GM19438 (cell line): ENCODE results near the gene KCNJ5.

ENCODE experiments used
- ATAC-seq: cut with Tn5 transposase; IDR thresholded peaks from one replicate; pipeline ENCODE4 v1.9.1; 2021; ENCODE audit warnings: low read depth; ENCODE audit not compliant: unreplicated experiment

Gene KCNJ5

GRCh38 chr11:128946648-128947047, 55.5 kb downstream of the KCNJ5 start:
- no peak for ATAC-seq

DNA sequence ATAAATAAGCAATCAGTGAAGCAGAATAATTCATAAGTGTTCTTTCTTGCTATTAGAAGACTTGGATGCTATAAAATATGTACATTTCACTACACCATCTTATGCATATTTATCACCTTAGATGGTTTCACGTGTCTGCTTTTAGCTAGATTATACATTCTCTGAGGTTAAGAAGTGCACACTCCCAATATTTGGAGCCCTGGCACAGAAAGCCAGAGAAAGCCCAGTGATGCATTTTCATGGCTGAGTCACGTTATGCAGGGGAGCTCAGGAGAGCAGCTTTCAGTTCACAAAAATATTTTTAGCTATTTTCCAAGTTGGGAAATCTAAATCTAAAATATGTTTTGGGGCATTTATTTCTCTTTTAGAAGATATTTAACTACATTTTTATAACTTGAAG, 56.6 kb downstream of the KCNJ5 start:
- no peak for ATAC-seq

DNA sequence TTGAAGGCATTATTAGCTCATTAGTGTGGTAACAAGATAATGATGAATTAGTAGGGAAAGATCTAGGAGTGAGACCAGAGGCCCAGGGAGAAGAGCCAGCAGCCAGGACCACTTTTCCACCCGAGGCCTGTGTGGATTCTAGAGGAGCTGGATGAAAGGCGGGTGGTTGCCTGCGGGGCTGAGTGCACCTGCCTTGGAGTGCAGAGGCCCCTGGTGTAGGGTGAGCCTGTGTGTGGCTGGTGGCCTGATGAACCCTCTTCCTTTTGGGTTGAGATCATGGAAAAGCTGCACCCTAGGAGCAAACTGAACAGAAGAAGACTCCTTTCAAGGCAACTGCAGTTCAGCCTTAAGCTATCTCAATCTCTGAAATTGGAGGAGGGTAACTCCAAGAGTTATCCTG, 57.4 kb downstream of the KCNJ5 start:
- no peak for ATAC-seq

DNA sequence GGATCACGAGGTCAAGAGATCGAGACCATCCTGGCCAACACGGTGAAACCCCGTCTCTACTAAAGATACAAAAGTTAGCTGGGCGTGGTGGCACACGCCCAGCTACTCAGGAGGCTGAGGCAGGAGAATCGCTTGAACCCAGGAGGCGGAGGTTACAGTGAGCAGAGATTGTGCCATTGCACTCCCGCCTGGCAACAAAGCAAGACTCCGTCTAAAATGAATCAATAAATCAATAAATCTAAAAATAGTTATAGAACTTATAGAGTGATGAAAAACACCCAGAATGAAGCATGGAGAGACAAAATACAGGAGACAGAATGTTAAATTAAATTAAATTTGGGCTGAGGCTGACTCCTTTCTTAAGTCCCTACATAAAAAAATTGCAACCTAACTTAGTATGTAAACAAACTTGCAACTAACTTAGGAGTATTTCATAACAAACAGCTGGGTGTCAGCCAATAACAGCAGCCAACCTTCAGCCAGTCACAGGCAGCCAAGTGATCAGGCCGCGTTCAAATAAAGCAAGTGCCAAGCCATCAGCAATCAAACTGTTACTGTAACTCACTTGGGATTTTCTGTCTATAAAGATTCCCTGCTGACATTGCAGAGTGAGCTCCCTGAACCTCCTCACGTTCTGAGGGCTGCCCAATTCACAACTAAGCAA, 58.8 kb downstream of the KCNJ5 start:
- no peak for ATAC-seq

DNA sequence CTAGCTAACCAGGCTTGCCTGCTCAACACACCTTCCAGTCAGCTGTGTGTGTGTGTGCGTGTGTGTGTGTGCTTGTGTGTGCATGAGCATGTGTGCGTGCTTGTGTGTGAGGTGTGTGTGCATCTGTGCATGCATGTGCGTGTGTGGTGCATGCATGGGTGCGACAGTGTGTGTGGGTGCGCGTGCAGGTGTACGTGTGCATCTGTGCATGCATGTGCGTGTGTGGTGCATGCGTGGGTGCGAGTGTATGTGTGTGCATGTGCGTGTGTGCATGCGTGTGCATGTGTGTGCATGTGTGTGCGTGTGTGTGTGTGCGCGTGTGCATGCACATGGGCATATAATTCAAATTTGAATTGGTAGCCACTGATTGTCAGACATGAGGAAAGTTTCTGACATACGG, 62.0 kb downstream of the KCNJ5 start:
- no peak for ATAC-seq

- ATAC-seq = no peak
Measured at GRCh38 chr11:128955636-128956035, 64.5 kb downstream of the KCNJ5 start.

DNA sequence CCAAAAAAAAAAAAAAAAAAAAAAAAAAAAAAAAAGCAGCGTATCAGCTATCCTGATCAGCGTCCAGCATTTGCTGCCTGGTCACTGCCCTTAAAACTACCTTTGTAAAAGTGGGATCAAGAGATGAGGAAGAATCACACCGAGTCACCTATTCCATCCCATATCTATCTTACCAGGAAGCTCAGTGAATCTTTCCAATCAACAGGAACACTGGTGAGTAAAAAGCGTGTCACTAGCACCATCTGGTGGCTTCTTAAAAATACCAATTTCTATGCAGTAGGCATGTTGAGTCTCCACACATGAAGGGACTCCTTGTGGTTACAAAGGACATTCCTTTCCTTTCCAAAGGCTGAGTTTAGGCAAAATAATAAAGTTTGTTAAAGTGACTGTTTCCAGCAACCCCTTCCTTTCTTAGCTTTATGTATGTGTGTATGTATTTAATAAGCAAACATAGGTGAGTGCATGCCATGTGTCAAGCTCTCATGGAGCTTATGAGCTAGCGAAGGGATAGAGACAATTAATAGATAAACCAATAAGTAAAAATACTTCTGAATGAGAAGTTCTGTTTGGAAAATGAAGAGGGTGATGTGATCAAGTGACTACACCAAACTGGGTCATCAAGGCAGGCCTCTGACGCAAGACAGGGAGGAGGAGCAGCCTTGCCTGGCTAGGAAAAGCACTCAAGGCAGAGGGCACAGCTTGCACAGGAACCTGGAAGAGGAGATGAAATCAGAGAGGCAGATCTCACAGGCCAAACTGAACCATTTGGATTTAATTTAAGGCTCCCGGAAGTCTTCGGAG, 65.4 kb downstream of the KCNJ5 start:
- no peak for ATAC-seq

DNA sequence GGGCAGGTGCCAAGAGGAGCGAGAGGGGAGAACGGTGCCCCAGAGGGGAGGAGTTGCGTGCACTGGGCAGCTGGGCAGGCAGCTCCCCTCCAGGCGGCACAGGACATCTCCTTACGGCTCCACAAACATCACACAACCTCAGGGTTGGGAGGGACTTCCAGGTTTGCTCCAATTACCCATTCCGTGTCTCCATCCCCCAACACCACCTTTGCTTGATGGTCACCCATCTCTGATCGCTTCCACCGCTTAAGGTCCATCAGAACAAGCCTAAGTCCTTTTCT, 66.0 kb downstream of the KCNJ5 start:
- no peak for ATAC-seq

GRCh38 chr11:128961645-128962044, 70.5 kb downstream of the KCNJ5 start:
- ATAC-seq = no peak

DNA sequence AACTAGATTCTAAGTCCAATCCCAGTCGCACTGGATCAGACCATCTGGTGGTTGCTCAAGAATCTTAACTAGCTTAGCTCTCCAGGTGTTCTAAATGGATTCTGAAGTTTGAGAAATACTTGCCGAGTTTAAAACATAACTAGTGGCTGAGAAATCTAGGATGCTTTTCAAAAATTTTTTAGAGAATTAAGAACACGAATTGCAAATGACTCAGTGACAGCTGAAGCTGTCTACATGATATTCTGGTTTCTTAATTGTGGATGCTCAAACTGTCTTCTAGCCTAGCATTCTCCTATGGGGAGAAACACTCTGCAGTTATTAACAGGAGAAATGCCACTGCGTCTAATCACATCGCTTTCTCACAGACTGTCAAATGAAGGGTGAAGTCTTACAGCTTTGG, 71.7 kb downstream of the KCNJ5 start:
- ATAC-seq = no peak

DNA sequence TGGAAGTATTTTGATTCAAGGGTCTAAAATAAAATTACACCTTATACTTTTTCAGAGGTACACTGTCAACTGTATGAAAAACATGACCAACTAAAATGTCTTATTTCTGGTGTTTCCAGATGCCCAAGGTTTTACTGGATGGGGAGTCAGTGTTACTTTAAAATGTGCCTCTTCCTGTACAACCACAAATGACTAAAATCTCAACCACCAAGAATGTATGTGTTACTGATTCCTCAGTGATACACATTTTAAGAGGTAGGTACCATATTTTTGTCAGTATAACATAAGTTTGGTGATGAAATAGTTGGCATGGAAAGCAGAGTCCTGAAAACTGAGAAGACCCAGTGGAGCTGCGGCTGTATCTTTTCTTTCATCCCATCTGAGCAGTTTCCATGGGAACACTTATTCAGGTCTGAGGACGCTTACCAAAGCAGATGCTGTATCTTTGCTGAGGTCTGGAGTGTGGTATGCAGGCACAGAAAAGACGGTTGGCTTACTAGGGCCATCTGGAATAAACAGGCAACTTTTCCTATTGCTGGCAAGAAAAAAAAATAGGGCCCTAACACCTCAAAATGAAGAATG, 72.7 kb downstream of the KCNJ5 start:
- no peak for ATAC-seq

DNA sequence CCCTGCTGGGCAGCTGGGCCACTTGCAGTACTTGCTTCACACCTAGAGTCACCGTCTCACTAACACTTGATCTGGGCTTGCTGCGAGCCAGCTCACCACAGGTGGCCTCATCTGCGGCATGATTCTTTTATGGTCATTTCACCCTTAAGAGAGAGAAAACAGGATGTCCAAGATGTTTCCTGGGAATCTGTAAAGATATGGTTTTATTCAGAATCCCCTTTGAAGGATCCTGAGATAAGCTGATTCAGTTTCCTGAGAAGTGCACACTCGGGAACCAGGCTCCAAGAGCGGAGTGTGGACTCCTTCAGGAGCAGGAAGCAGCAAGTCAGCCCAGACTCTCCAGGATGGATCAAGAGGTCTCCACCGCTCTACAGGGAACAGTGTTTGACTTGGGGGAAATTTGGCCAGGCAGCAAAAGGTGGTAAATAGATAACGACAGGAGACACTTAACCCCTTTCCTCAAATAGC, 73.3 kb downstream of the KCNJ5 start:
- ATAC-seq = no peak

DNA sequence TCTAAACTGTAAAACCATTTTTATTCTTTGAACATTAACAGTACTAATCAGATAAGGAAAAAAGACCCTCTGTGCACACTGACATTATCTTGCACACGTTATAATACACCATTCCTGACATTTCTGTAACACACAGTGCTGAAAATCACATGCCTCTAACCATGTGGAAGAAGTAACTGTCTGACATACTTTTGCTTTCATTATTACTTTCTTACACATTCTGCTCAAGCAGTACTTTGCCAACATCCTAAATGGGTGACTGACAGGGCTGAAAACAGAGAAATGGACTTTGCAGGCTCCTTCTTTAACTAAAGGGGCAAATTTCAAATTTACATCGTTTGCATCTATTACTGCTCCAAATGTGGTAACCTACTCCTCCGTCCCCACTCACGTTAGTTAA, 74.3 kb downstream of the KCNJ5 start:
- peak; percentile 89 for ATAC-seq

GRCh38 chr11:128967578-128967977, 76.4 kb downstream of the KCNJ5 start:
- no peak for ATAC-seq

GRCh38 chr11:128968916-128969315, 77.8 kb downstream of the KCNJ5 start:
- no peak for ATAC-seq
